Activated CD4-positive, alpha-beta T cell treated with anti-CD3 and anti-CD28 coated beads for 36 hours (primary cell): Measurements from ENCODE around the gene UST. TPM values are rescaled to one million over a fixed set of nuclear protein-coding genes. Genes with fewer than 3 reads are reported as not detected.
"Not testable (repeated sequence)": the region's sequence is repeated elsewhere in the genome, so short reads cannot be mapped to it uniquely, and the experiment has no call there.

Experiments used
- ATAC-seq: fragments of 200-7000 bp; cut with Tn5 transposase; one replicate; pipeline ENCODE4 v1.10.0; 2021; ENCODE audit warnings: mild to moderate bottlenecking, moderate library complexity
- CTCF ChIA-PET: fragments of 350-600 bp; sonication (Branson Sonifier 250); formaldehyde crosslinking; loops from one replicate; lab custom pipeline; 2021; ENCODE audit warnings: antibody characterized with exemption; lab: Charles Lee
- POLR2A ChIA-PET: fragments of 350-600 bp; sonication (Branson Sonifier 250); formaldehyde crosslinking; loops from one replicate; lab custom pipeline; 2021; ENCODE audit warnings: antibody characterized with exemption, inconsistent platforms; lab: Charles Lee
- DNase-seq: peaks from one replicate; pipeline ENCODE4 v3.0.0-alpha.2; 2020
- H3K27ac Mint-ChIP-seq: one replicate; pipeline ENCODE4 v1.8.0; 2021; ENCODE audit warnings: mixed read lengths
- H3K27me3 Mint-ChIP-seq: one replicate; pipeline ENCODE4 v1.8.0; 2021; ENCODE audit warnings: mixed read lengths
- H3K36me3 Mint-ChIP-seq: one replicate; pipeline ENCODE4 v1.8.0; 2021; ENCODE audit warnings: low read depth, mixed read lengths
- H3K4me1 Mint-ChIP-seq: one replicate; pipeline ENCODE4 v1.8.0; 2021; ENCODE audit warnings: mixed read lengths
- H3K4me3 Mint-ChIP-seq: one replicate; pipeline ENCODE4 v1.8.0; 2021; ENCODE audit warnings: mild to moderate bottlenecking, moderate library complexity, mixed read lengths
- H3K9me3 Mint-ChIP-seq: one replicate; pipeline ENCODE4 v1.8.0; 2021; ENCODE audit warnings: low read depth, mixed read lengths
- intact Hi-C, 2 experiments: fragments of 100-400 bp; cut with DNase I in 1 of 2; cut with micrococcal nuclease in 1 of 2; formaldehyde crosslinking; loops; one replicate each; pipeline versions ENCODE4 v1.14.2 to v1.15.1; 2022 to 2024; cut with DNase I, micrococcal nuclease
- total RNA-seq, 2 experiments: library from RNA; stranded (reverse); gene quantifications; one replicate each; pipeline ENCODE4 v1.2.3, GENCODE V29; 2021

The UST gene
- total RNA-seq, 2 experiments from 2014 or later = 2.2 to 2.8 TPM

DNA sequence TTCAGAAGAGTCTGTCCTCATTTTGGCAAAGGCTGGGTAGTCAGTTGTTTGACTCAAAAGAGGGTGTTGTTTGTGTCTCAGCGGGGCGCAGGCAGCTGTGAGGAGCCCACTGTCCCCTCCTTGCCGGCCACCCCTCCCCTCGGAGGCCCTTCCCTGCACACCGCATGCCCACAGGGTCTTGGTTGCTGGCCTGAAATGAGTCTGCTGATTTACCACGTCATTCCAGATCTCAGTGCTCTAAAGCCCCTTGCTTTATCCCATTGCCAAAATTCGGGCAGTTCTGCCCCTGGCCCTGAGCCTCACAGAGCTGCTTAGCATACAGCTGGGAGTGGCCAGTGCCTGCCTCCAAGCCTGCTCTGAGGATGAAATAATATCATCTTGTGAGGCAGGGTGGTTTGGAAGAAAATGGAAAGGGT, 220.7 kb downstream of the UST start:
- CTCF ChIA-PET = no interaction called here
- POLR2A ChIA-PET = no interaction called here
- peaks cover 10% of the 10 kb centered on the region for H3K27me3 Mint-ChIP-seq

DNA sequence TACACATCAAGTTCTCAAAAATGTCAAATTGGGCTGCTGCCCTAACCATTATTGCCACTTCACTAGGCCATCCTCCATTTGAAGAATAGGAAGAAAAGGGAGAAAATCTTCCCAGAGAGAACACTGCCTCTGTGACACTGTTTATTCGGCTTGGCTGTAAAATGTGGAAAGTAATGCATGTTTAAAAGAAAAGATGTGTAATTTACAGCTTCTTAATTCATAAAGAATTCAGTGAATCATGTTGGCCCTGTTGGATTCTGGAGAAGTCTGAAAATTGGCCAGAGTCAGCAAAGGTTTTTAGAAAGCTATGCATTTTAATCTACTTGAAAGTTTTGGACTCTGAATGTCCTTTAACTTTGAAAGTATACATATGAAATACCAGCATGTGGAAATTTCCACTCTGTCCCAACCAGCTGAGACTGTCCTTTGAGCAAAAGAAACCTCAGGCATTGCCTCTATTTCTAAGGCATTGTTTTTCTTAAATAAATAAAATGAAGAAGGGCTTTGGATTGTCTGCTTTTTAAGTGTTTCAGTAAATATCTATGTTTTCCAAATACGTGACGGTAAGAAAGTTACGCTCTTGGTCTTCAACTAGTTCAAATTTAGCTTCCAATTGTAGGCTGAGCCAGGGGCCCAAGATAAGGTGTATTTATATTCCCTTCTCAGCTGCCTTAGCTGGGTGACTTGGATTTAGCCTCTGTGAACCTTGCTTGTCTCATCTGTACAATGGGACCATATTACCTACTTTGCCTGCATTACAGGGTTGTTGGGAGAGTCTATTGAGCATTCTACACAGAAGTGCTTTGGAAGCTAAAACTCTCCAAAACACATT, 222.2 kb downstream of the UST start:
- H3K9me3 Mint-ChIP-seq = no peaks in the 10 kb centered on the region
- CTCF ChIA-PET = interaction anchor here (0.8 to 1.9 kb wide), 3 partner anchors 9 to 409 kb away, joined by 3 to 5 read pairs (median 4); no protein-coding TSS in a partner anchor

More for the DNA sequence above, 220.7 kb downstream of the UST start:
- Mint-ChIP-seq H3K36me3 (no peaks in the 10 kb centered on the region), H3K4me3 (no peak overlapping the region), H3K27ac (no peak overlapping the region), H3K9me3 (no peaks in the 10 kb centered on the region), H3K4me1 (no peaks in the 10 kb centered on the region)
- ATAC-seq (no peak), DNase-seq (no peak)
- intact Hi-C loops = no loop called here

DNA sequence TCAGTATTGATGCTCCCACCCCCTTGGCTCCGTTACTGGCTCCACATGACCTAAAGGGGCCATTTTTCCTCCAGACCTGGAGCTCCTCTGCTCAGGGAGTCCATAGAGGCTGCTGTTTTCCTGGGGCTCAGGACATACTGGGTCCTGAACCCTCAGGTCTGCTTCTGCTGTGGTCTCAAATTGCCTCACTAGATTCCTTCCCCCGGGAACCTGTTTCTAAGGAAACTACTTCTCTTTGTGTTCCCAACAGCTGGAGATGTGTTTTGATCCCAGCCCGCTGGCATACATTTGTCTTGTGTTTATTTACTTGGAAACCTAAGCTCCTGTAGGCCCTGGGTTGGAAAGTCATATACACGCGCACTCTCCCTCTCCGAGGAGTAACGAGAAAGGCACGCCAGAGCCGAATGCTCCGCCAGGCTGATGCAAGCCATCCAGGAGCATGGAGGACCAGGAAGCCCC, 222.8 kb downstream of the UST start:
- Mint-ChIP-seq H3K4me1 (no peaks in the 10 kb centered on the region), H3K4me3 (no peak overlapping the region), H3K36me3 (no peaks in the 10 kb centered on the region), H3K27ac (no peak overlapping the region), H3K9me3 (no peaks in the 10 kb centered on the region), H3K27me3 (peaks cover 10% of the 10 kb centered on the region)
- intact Hi-C loops = no loop called here
- DNase-seq (no peak), ATAC-seq (no peak)
- POLR2A ChIA-PET = no interaction called here
- CTCF ChIA-PET = interaction anchor here (0.9 to 1.9 kb wide), 2 partner anchors 392 to 409 kb away, joined by 3 to 4 read pairs; no protein-coding TSS in a partner anchor

More for the DNA sequence above, 222.2 kb downstream of the UST start:
- intact Hi-C loops = no loop called here
- ATAC-seq = no peak
- DNase-seq = no peak
- H3K27ac Mint-ChIP-seq = no peak overlapping the region
- H3K27me3 Mint-ChIP-seq = peaks cover 10% of the 10 kb centered on the region
- POLR2A ChIA-PET = no interaction called here
- no peaks in the 10 kb centered on the region for H3K4me1 Mint-ChIP-seq
- H3K36me3 Mint-ChIP-seq = no peaks in the 10 kb centered on the region
- no peak overlapping the region for H3K4me3 Mint-ChIP-seq

- ATAC-seq (no peak), DNase-seq (no peak)
- intact Hi-C loops = no loop called here
- ChIA-PET CTCF (interaction anchor here (0.5 to 0.7 kb wide), 3 partner anchors 13 to 470 kb away, joined by 3 to 4 read pairs (median 3); no protein-coding TSS in a partner anchor), POLR2A (interaction anchor here (0.6 kb wide), 1 partner anchor 49 kb away, joined by 7 read pairs; no protein-coding TSS in a partner anchor)
- Mint-ChIP-seq H3K4me3 (no peak overlapping the region), H3K4me1 (no peaks in the 10 kb centered on the region), H3K27me3 (peaks cover 12% of the 10 kb centered on the region), H3K27ac (no peak overlapping the region), H3K36me3 (no peaks in the 10 kb centered on the region), H3K9me3 (no peaks in the 10 kb centered on the region)
Measured at GRCh38 chr6:148971031-148971927, 224.4 kb downstream of the UST start.

DNA sequence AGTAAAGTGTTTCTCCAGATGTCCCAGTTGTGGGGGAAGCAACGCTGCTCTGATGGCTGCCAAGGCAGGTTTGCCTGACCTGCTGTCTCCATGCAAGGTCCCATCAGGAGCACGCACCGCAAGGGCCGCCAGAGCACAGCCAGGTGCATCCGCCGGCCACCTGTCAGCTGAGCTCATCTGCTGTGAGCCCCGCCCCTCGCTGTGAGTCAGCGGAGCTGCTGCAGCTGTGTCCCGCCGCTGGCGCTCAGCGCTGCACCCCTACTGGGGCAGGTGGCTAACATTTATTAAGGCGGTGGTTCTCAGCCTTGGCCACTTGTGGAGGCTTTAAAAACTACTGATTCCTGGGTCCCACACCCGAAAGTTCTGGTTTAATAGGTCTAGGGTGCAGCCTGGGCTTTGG, 225.7 kb downstream of the UST start:
- no peaks in the 10 kb centered on the region for H3K36me3 Mint-ChIP-seq
- intact Hi-C loops = no loop called here
- H3K27ac Mint-ChIP-seq = no peak overlapping the region
- CTCF ChIA-PET = interaction anchor here (0.7 to 1.2 kb wide), 2 partner anchors 459 to 469 kb away, joined by 3 to 4 read pairs; no protein-coding TSS in a partner anchor
- peaks cover 12% of the 10 kb centered on the region for H3K27me3 Mint-ChIP-seq
- no peak overlapping the region for H3K4me3 Mint-ChIP-seq
- H3K9me3 Mint-ChIP-seq = no peaks in the 10 kb centered on the region
- no peaks in the 10 kb centered on the region for H3K4me1 Mint-ChIP-seq
- POLR2A ChIA-PET = no interaction called here
- ATAC-seq (peak; percentile 93), DNase-seq (peak; percentile 75)

DNA sequence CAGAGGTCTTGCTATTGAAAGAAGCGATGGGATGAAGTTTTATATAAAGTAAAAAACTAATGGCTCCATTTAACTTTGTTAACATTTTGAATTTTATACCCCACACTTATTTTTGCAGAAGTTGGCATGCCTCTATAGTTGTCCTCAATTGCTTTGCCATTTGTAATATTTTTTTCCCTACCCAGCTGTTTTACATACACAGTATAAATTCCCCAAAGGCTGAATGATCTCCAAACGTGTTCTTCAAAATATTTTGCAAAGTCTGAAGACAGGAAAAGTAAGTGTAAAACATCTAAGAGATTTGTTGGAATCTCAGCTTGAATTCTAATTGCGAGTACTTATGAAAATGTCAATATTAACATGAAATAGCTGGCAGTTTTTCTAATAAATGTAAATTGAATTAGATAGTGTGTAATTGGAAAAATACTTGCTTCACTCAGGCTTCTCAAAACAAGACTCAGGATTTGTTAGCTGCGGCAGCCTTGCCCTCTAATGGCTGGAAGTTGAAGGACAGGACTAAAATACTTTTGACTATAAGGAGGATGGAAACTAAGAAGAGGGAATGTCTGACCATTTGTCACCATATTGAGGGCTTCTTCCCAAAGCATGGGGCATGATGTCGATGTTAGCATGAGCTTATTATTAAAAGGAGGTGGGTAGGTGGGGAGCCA, 226.8 kb downstream of the UST start:
- DNase-seq (no peak), ATAC-seq (no peak)
- ChIA-PET POLR2A (no interaction called here), CTCF (interaction anchor here (0.6 to 1.2 kb wide), 5 partner anchors 15 to 396 kb away, joined by 3 read pairs; no protein-coding TSS in a partner anchor)
- H3K9me3 Mint-ChIP-seq = no peaks in the 10 kb centered on the region
- H3K27me3 Mint-ChIP-seq = peaks cover 12% of the 10 kb centered on the region
- no peak overlapping the region for H3K27ac Mint-ChIP-seq
- intact Hi-C loops = no loop called here
- no peaks in the 10 kb centered on the region for H3K4me1 Mint-ChIP-seq
- H3K4me3 Mint-ChIP-seq = no peak overlapping the region
- no peaks in the 10 kb centered on the region for H3K36me3 Mint-ChIP-seq

DNA sequence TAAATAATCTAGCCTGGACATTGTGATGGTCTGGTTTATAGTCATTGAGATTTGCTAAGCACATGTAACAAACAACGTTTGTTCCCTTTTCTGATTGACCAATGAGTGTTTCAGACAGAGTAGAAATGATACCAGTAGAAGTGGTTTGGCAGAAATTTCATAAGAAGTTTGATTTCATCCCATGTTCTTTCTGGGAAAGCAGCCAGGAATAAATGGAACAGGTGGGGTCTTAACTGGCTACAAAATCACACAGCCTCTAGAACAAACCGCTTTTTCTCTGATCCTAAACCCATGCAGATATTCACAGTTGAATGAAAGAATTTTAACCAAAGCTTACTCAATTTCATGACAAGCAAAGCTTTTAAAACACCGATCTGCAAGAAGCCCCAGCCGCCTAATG, 227.5 kb downstream of the UST start:
- DNase-seq (no peak), ATAC-seq (no peak)
- Mint-ChIP-seq H3K27me3 (peaks cover 12% of the 10 kb centered on the region), H3K36me3 (no peaks in the 10 kb centered on the region), H3K27ac (no peak overlapping the region), H3K4me1 (no peaks in the 10 kb centered on the region), H3K9me3 (no peaks in the 10 kb centered on the region), H3K4me3 (no peak overlapping the region)
- ChIA-PET POLR2A (no interaction called here), CTCF (interaction anchor here (0.6 to 1.3 kb wide), 6 partner anchors 15 to 543 kb away, joined by 3 to 4 read pairs (median 3); no protein-coding TSS in a partner anchor)
- intact Hi-C loops = no loop called here

DNA sequence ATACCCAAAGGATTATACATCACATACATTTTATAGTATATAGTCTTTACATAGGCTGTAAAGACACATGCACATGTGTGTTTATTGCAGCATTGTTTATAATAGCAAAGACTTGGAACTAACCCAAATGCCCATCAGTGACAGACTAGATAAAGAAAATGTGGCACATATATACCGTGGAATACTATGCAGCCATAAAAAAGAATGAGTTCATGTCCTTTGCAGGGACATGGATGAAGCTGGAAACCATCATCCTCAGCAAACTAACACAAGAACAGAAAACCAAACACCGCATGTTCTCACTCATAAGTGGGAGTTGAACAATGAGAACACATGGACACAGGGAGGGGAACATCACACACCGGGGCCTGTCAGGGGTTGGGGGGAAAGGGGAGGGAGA, 231.5 kb downstream of the UST start:
- ATAC-seq, H3K9me3 Mint-ChIP-seq, H3K36me3 Mint-ChIP-seq, H3K4me1 Mint-ChIP-seq, H3K4me3 Mint-ChIP-seq, CTCF ChIA-PET, H3K27ac Mint-ChIP-seq, H3K27me3 Mint-ChIP-seq, DNase-seq, intact Hi-C loops, POLR2A ChIA-PET: not testable (repeated sequence)

GRCh38 chr6:148979014-148979901, 232.4 kb downstream of the UST start:
- Mint-ChIP-seq H3K36me3 (no peaks in the 10 kb centered on the region), H3K4me1 (no peaks in the 10 kb centered on the region), H3K27ac (no peak overlapping the region), H3K27me3 (peaks cover 2% of the 10 kb centered on the region), H3K4me3 (no peak overlapping the region), H3K9me3 (no peaks in the 10 kb centered on the region)
- CTCF ChIA-PET = no interaction called here
- ATAC-seq (no peak), DNase-seq (no peak)
- intact Hi-C loops = no loop called here
- POLR2A ChIA-PET = no interaction called here

DNA sequence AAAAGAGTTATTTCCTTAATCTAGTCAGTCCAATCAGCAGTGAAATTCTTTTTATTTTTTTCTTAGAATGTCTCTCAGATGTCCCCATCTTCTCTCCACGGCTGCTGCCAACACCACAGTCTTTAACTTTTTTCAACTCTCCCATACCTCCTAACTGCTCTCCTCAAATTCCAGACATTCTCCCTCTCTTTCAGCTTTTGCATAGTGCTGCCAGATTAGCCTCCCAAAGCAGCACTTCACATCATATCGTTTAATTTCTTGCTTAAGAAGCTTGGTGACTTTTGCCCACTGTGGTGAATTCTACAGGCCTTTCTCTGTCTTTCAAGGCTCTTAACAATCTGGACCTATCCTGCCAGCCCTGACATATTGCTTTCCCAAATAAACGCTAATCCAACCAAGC, 233.4 kb downstream of the UST start:
- ChIA-PET CTCF (interaction anchor here (0.8 kb wide), 1 partner anchor 911 kb away, joined by 3 read pairs; no protein-coding TSS in a partner anchor), POLR2A (interaction anchor here (0.6 kb wide), 1 partner anchor 123 kb away, joined by 5 read pairs; no protein-coding TSS in a partner anchor)
- ATAC-seq (no peak), DNase-seq (no peak)
- H3K4me3 Mint-ChIP-seq = no peak overlapping the region
- no peaks in the 10 kb centered on the region for H3K9me3 Mint-ChIP-seq
- H3K36me3 Mint-ChIP-seq = no peaks in the 10 kb centered on the region
- no peak overlapping the region for H3K27ac Mint-ChIP-seq
- H3K27me3 Mint-ChIP-seq = peaks cover 1% of the 10 kb centered on the region
- intact Hi-C loops = no loop called here
- H3K4me1 Mint-ChIP-seq = no peaks in the 10 kb centered on the region
